Esophagus muscularis mucosa (tissue), 3 donors: ENCODE data around the gene BAZ2A.
"Not testable (repeated sequence)": the region's sequence is repeated elsewhere in the genome, so short reads cannot be mapped to it uniquely, and the experiment has no call there.

Experiments used
- CTCF ChIP-seq, 3 experiments: fragments of 200-600 bp in 2 of 3; fragments of 450-650 bp in 1 of 3; sonication (generic) in 2 of 3; IDR thresholded peaks; one replicate each; pipeline ENCODE4 v1.5.1; 2017 to 2019; ENCODE audit warnings: antibody characterized with exemption in 3 of 3, mild to moderate bottlenecking in 2 of 3, moderate library complexity in 1 of 3
- POLR2A ChIP-seq: fragments of 450-650 bp; IDR thresholded peaks from one replicate; pipeline ENCODE4 v1.6.1; 2017; ENCODE audit warnings: antibody characterized with exemption, moderate library complexity, mild to moderate bottlenecking, low read depth
- POLR2AphosphoS5 ChIP-seq, 2 donors: sonication (generic); formaldehyde crosslinking; IDR thresholded peaks; one replicate each; pipeline ENCODE4 v1.6.1; 2017; ENCODE audit warnings: antibody characterized with exemption in 2 of 2

GRCh38 chr12:56648023-56648422, 17.9 kb upstream of the BAZ2A start:
- TF ChIP-seq CTCF (IDR thresholded peaks at IDR 0.05); POLR2AphosphoS5 (IDR thresholded peaks at IDR 0.05); POLR2A: not testable (repeated sequence)
